CD4-positive, alpha-beta T cell (primary cell): ENCODE results near the gene SHF. TPM values are rescaled to one million over a fixed set of nuclear protein-coding genes. Genes with fewer than 3 reads are reported as not detected.

ENCODE experiments used
- ATAC-seq: fragments of 200-7000 bp; cut with Tn5 transposase; one replicate; pipeline ENCODE4 v1.10.0; 2022; ENCODE audit warnings: mild to moderate bottlenecking; ENCODE audit not compliant: poor library complexity
- CTCF ChIA-PET: fragments of 350-600 bp; sonication (Branson Sonifier 250); formaldehyde crosslinking; loops from one replicate; lab custom pipeline; 2021; ENCODE audit warnings: antibody characterized with exemption, inconsistent platforms; lab: Charles Lee
- POLR2A ChIA-PET: fragments of 350-600 bp; sonication (Branson Sonifier 250); formaldehyde crosslinking; loops from one replicate; lab custom pipeline; 2021; ENCODE audit warnings: antibody characterized with exemption, inconsistent platforms; lab: Charles Lee
- DNase-seq, 14 experiments: peaks; one replicate each; pipeline ENCODE4 v3.0.0-alpha.2; 2013 to 2020; ENCODE audit warnings: mixed read lengths in 2 of 14
- H3K27ac ChIP-seq, 2 donors: one replicate each; pipeline versions ENCODE4 v1.5.1 to v1.7.0; 2013; ENCODE audit warnings: low read length in 2 of 2, low read depth in 1 of 2, mild to moderate bottlenecking in 1 of 2
- H3K27me3 ChIP-seq, 2 experiments: 1 replicate in 1 of 2; 2 replicates in 1 of 2; pipeline versions ENCODE4 v1.6.1 to v1.7.0; 2013; ENCODE audit warnings: low read length in 2 of 2, control low read depth in 1 of 2, mild to moderate bottlenecking in 1 of 2, moderate library complexity in 1 of 2; ENCODE audit not compliant: insufficient read depth in 2 of 2, control insufficient read depth in 1 of 2
- H3K36me3 ChIP-seq: one replicate; pipeline ENCODE4 v1.6.1; 2013; ENCODE audit warnings: low read length, control low read depth; ENCODE audit not compliant: insufficient read depth
- H3K4me1 ChIP-seq: one replicate; pipeline ENCODE4 v1.6.1; 2013; ENCODE audit warnings: low read length, control low read depth; ENCODE audit not compliant: insufficient read depth
- H3K4me3 ChIP-seq: one replicate; pipeline ENCODE4 v1.5.1; 2013; ENCODE audit warnings: mild to moderate bottlenecking, low read length, moderate library complexity
- H3K9me3 ChIP-seq, 2 experiments: 1 replicate in 1 of 2; 2 replicates in 1 of 2; pipeline versions ENCODE4 v1.6.1 to v1.7.0; 2013; ENCODE audit warnings: low read length in 2 of 2, mild to moderate bottlenecking in 2 of 2, control low read depth in 1 of 2, moderate library complexity in 1 of 2; ENCODE audit not compliant: control insufficient read depth in 1 of 2, insufficient read depth in 1 of 2
- H3K27ac Mint-ChIP-seq: one replicate; pipeline ENCODE4 v1.8.0; 2020; ENCODE audit warnings: mixed read lengths
- H3K27me3 Mint-ChIP-seq: one replicate; pipeline ENCODE4 v1.8.0; 2021; ENCODE audit warnings: mixed read lengths
- H3K36me3 Mint-ChIP-seq: one replicate; pipeline ENCODE4 v1.8.0; 2021; ENCODE audit warnings: low read depth, mixed read lengths
- H3K4me1 Mint-ChIP-seq: one replicate; pipeline ENCODE4 v1.8.0; 2021; ENCODE audit warnings: low read depth, mixed read lengths
- H3K4me3 Mint-ChIP-seq: one replicate; pipeline ENCODE4 v1.8.0; 2020; ENCODE audit warnings: mild to moderate bottlenecking, mixed read lengths
- H3K9me3 Mint-ChIP-seq: one replicate; pipeline ENCODE4 v1.8.0; 2020; ENCODE audit warnings: mixed read lengths
- CTCF ChIP-seq: fragments of 200-600 bp; IDR thresholded peaks from one replicate; pipeline ENCODE4 v1.8.0; 2022; ENCODE audit warnings: antibody characterized with exemption, mild to moderate bottlenecking
- intact Hi-C, 2 experiments: fragments of 100-400 bp; cut with DNase I in 1 of 2; cut with micrococcal nuclease in 1 of 2; formaldehyde crosslinking; loops; one replicate each; pipeline versions ENCODE4 v1.15.1 to v1.9.0; 2023 to 2025; cut with DNase I, micrococcal nuclease
- total RNA-seq, 174 experiments: library from RNA in 2 of 174; stranded (reverse) in 2 of 174; gene quantifications; one replicate each; pipeline ENCODE4 v1.2.3 and lab custom pipeline; 2021 to 2026

SHF gene
- total RNA-seq, 2 experiments from 2014 or later = 3.7 to 3.9 TPM

- H3K27me3 Mint-ChIP-seq = no peaks in the 10 kb centered on the region
- no peaks in the 10 kb centered on the region for H3K36me3 Mint-ChIP-seq
- H3K9me3 Mint-ChIP-seq = no peaks in the 10 kb centered on the region
- no peaks in the 10 kb centered on the region for H3K4me1 Mint-ChIP-seq
- H3K4me1 ChIP-seq = no peaks in the 10 kb centered on the region
- ATAC-seq (no peak), DNase-seq (no peak)
- H3K27me3 ChIP-seq = no peaks in the 10 kb centered on the region
- TF ChIP-seq CTCF = no peak
- ChIA-PET POLR2A (no interaction called here), CTCF (no interaction called here)
- no peak overlapping the region for H3K27ac ChIP-seq
- H3K36me3 ChIP-seq = no peaks in the 10 kb centered on the region
- no peak overlapping the region for H3K4me3 Mint-ChIP-seq
- no peak overlapping the region for H3K4me3 ChIP-seq
- intact Hi-C loops = no loop called here
- no peak overlapping the region for H3K27ac Mint-ChIP-seq
- no peaks in the 10 kb centered on the region for H3K9me3 ChIP-seq
These were observed 37.3 kb downstream of the SHF start for GRCh38 chr15:45150481-45150880.

- Histone ChIP-seq H3K9me3 (no peaks in the 10 kb centered on the region), H3K4me1 (no peaks in the 10 kb centered on the region), H3K4me3 (no peak overlapping the region), H3K27ac (no peak overlapping the region), H3K36me3 (no peaks in the 10 kb centered on the region), H3K27me3 (no peaks in the 10 kb centered on the region)
- TF ChIP-seq CTCF = no peak
- Mint-ChIP-seq H3K27me3 (no peaks in the 10 kb centered on the region), H3K4me3 (no peak overlapping the region), H3K9me3 (no peaks in the 10 kb centered on the region), H3K4me1 (no peaks in the 10 kb centered on the region), H3K36me3 (no peaks in the 10 kb centered on the region), H3K27ac (no peak overlapping the region)
- ATAC-seq (no peak), DNase-seq (no peak)
- ChIA-PET POLR2A (no interaction called here), CTCF (no interaction called here)
- intact Hi-C loops = no loop called here
These were observed 38.7 kb downstream of the SHF start for GRCh38 chr15:45149060-45149459.

GRCh38 chr15:45148076-45149059 is 39.4 kb downstream of the SHF start:
- H3K27ac Mint-ChIP-seq = no peak overlapping the region
- Histone ChIP-seq H3K9me3 (no peaks in the 10 kb centered on the region), H3K27ac (no peak overlapping the region), H3K4me1 (no peaks in the 10 kb centered on the region), H3K36me3 (no peaks in the 10 kb centered on the region), H3K4me3 (no peak overlapping the region), H3K27me3 (no peaks in the 10 kb centered on the region)
- ChIA-PET POLR2A (no interaction called here), CTCF (no interaction called here)
- intact Hi-C loops = no loop called here
- H3K9me3 Mint-ChIP-seq = no peaks in the 10 kb centered on the region
- H3K4me1 Mint-ChIP-seq = no peaks in the 10 kb centered on the region
- DNase-seq (no peak), ATAC-seq (no peak)
- no peak overlapping the region for H3K4me3 Mint-ChIP-seq
- no peak for TF ChIP-seq CTCF
- H3K27me3 Mint-ChIP-seq = no peaks in the 10 kb centered on the region
- no peaks in the 10 kb centered on the region for H3K36me3 Mint-ChIP-seq
